ENCODE data around the gene PRSS22. TPM values are rescaled to one million over a fixed set of nuclear protein-coding genes. Genes with fewer than 3 reads are reported as not detected.

Gene PRSS22
- total RNA-seq, 1 experiment from 2014 or later: 3.9 TPM

DNA sequence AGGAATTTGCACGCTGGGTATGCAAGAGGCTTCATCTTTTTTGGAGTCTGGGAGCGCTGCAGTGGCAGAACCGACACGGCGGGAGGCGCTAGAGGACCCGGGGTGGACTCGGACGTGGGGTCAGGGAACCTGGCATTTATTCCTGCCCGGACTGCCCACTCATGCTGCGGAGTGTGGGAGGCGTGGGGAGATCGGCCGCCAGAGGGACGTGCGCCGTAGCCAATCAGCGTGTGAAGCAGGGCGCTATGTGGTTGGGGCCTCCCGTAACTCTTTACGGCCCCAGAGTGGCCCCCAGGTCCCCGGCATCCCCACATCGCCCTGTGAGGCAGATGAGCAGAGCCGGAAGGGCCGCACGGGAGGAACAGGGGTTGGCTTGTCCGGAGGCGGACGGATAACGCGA, 36.3 kb upstream of the PRSS22 start:
- H3K27me3 Mint-ChIP-seq (ENCODE audit: low read depth): no peaks in the 10 kb centered on the region
- no peaks in the 10 kb centered on the region for H3K36me3 Mint-ChIP-seq
- no peak overlapping the region for H3K27ac Mint-ChIP-seq
- ATAC-seq (no peak; the same call in 1 of the 2 replicates), DNase-seq (ENCODE audit: low spot score) (peak; percentile 34)
- no peaks in the 10 kb centered on the region for H3K9me3 Mint-ChIP-seq
- H3K4me3 Mint-ChIP-seq: no peak overlapping the region
- ChIA-PET CTCF (interaction anchor here (1.6 kb wide), 1 partner anchor 56 kb away, joined by 4 read pairs; no protein-coding TSS in a partner anchor), POLR2A (no interaction called here)
- TF ChIP-seq SMAD4 (CRISPR knock-in tag; IDR thresholded peaks at IDR 0.05) (no peak), GRHL2 (CRISPR knock-in tag; IDR thresholded peaks at IDR 0.05; ENCODE audit: insufficient replicate concordance, severe bottlenecking) (no peak), FOXK1 (CRISPR knock-in tag; IDR thresholded peaks at IDR 0.05) (no peak), ZNF232 (CRISPR knock-in tag; IDR thresholded peaks at IDR 0.05) (no peak), ZBTB21 (CRISPR knock-in tag; IDR thresholded peaks at IDR 0.05; ENCODE audit: borderline replicate concordance) (no peak), GTF2I (CRISPR knock-in tag; conservative IDR thresholded peaks at IDR 0.05) (no peak), ZNF416 (CRISPR knock-in tag; IDR thresholded peaks at IDR 0.05) (no peak), JUN (CRISPR knock-in tag; IDR thresholded peaks at IDR 0.05) (no peak), TEAD4 (CRISPR knock-in tag; IDR thresholded peaks at IDR 0.05) (no peak), KAT7 (CRISPR knock-in tag; IDR thresholded peaks at IDR 0.05; ENCODE audit: borderline replicate concordance) (no peak), ZNF121 (CRISPR knock-in tag; IDR thresholded peaks at IDR 0.05) (no peak), ELF4 (CRISPR knock-in tag; IDR thresholded peaks at IDR 0.05; ENCODE audit: low read depth) (no peak), ZNF219 (CRISPR knock-in tag; IDR thresholded peaks at IDR 0.05; ENCODE audit: borderline replicate concordance) (no peak)
- TF ChIP-seq, protein P1, sequence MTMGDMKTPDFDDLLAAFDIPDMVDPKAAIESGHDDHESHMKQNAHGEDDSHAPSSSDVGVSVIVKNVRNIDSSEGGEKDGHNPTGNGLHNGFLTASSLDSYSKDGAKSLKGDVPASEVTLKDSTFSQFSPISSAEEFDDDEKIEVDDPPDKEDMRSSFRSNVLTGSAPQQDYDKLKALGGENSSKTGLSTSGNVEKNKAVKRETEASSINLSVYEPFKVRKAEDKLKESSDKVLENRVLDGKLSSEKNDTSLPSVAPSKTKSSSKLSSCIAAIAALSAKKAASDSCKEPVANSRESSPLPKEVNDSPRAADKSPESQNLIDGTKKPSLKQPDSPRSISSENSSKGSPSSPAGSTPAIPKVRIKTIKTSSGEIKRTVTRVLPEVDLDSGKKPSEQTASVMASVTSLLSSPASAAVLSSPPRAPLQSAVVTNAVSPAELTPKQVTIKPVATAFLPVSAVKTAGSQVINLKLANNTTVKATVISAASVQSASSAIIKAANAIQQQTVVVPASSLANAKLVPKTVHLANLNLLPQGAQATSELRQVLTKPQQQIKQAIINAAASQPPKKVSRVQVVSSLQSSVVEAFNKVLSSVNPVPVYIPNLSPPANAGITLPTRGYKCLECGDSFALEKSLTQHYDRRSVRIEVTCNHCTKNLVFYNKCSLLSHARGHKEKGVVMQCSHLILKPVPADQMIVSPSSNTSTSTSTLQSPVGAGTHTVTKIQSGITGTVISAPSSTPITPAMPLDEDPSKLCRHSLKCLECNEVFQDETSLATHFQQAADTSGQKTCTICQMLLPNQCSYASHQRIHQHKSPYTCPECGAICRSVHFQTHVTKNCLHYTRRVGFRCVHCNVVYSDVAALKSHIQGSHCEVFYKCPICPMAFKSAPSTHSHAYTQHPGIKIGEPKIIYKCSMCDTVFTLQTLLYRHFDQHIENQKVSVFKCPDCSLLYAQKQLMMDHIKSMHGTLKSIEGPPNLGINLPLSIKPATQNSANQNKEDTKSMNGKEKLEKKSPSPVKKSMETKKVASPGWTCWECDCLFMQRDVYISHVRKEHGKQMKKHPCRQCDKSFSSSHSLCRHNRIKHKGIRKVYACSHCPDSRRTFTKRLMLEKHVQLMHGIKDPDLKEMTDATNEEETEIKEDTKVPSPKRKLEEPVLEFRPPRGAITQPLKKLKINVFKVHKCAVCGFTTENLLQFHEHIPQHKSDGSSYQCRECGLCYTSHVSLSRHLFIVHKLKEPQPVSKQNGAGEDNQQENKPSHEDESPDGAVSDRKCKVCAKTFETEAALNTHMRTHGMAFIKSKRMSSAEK (CRISPR knock-in tag; IDR thresholded peaks at IDR 0.05; ENCODE audit: borderline replicate concordance): no peak
- TF ChIP-seq, protein P2, sequence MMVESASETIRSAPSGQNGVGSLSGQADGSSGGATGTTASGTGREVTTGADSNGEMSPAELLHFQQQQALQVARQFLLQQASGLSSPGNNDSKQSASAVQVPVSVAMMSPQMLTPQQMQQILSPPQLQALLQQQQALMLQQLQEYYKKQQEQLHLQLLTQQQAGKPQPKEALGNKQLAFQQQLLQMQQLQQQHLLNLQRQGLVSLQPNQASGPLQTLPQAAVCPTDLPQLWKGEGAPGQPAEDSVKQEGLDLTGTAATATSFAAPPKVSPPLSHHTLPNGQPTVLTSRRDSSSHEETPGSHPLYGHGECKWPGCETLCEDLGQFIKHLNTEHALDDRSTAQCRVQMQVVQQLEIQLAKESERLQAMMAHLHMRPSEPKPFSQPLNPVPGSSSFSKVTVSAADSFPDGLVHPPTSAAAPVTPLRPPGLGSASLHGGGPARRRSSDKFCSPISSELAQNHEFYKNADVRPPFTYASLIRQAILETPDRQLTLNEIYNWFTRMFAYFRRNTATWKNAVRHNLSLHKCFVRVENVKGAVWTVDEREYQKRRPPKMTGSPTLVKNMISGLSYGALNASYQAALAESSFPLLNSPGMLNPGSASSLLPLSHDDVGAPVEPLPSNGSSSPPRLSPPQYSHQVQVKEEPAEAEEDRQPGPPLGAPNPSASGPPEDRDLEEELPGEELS (CRISPR knock-in tag; IDR thresholded peaks at IDR 0.05): no peak
- TF ChIP-seq, protein P3, sequence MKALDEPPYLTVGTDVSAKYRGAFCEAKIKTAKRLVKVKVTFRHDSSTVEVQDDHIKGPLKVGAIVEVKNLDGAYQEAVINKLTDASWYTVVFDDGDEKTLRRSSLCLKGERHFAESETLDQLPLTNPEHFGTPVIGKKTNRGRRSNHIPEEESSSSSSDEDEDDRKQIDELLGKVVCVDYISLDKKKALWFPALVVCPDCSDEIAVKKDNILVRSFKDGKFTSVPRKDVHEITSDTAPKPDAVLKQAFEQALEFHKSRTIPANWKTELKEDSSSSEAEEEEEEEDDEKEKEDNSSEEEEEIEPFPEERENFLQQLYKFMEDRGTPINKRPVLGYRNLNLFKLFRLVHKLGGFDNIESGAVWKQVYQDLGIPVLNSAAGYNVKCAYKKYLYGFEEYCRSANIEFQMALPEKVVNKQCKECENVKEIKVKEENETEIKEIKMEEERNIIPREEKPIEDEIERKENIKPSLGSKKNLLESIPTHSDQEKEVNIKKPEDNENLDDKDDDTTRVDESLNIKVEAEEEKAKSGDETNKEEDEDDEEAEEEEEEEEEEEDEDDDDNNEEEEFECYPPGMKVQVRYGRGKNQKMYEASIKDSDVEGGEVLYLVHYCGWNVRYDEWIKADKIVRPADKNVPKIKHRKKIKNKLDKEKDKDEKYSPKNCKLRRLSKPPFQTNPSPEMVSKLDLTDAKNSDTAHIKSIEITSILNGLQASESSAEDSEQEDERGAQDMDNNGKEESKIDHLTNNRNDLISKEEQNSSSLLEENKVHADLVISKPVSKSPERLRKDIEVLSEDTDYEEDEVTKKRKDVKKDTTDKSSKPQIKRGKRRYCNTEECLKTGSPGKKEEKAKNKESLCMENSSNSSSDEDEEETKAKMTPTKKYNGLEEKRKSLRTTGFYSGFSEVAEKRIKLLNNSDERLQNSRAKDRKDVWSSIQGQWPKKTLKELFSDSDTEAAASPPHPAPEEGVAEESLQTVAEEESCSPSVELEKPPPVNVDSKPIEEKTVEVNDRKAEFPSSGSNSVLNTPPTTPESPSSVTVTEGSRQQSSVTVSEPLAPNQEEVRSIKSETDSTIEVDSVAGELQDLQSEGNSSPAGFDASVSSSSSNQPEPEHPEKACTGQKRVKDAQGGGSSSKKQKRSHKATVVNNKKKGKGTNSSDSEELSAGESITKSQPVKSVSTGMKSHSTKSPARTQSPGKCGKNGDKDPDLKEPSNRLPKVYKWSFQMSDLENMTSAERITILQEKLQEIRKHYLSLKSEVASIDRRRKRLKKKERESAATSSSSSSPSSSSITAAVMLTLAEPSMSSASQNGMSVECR (CRISPR knock-in tag; IDR thresholded peaks at IDR 0.05; ENCODE audit: borderline replicate concordance): no peak
- TF ChIP-seq, protein P4, sequence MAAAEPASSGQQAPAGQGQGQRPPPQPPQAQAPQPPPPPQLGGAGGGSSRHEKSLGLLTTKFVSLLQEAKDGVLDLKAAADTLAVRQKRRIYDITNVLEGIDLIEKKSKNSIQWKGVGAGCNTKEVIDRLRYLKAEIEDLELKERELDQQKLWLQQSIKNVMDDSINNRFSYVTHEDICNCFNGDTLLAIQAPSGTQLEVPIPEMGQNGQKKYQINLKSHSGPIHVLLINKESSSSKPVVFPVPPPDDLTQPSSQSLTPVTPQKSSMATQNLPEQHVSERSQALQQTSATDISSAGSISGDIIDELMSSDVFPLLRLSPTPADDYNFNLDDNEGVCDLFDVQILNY (CRISPR knock-in tag; IDR thresholded peaks at IDR 0.05): no peak
- TF ChIP-seq, protein P5, sequence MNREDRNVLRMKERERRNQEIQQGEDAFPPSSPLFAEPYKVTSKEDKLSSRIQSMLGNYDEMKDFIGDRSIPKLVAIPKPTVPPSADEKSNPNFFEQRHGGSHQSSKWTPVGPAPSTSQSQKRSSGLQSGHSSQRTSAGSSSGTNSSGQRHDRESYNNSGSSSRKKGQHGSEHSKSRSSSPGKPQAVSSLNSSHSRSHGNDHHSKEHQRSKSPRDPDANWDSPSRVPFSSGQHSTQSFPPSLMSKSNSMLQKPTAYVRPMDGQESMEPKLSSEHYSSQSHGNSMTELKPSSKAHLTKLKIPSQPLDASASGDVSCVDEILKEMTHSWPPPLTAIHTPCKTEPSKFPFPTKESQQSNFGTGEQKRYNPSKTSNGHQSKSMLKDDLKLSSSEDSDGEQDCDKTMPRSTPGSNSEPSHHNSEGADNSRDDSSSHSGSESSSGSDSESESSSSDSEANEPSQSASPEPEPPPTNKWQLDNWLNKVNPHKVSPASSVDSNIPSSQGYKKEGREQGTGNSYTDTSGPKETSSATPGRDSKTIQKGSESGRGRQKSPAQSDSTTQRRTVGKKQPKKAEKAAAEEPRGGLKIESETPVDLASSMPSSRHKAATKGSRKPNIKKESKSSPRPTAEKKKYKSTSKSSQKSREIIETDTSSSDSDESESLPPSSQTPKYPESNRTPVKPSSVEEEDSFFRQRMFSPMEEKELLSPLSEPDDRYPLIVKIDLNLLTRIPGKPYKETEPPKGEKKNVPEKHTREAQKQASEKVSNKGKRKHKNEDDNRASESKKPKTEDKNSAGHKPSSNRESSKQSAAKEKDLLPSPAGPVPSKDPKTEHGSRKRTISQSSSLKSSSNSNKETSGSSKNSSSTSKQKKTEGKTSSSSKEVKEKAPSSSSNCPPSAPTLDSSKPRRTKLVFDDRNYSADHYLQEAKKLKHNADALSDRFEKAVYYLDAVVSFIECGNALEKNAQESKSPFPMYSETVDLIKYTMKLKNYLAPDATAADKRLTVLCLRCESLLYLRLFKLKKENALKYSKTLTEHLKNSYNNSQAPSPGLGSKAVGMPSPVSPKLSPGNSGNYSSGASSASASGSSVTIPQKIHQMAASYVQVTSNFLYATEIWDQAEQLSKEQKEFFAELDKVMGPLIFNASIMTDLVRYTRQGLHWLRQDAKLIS (CRISPR knock-in tag; IDR thresholded peaks at IDR 0.05; ENCODE audit: borderline replicate concordance): no peak
- TF ChIP-seq, protein P6, sequence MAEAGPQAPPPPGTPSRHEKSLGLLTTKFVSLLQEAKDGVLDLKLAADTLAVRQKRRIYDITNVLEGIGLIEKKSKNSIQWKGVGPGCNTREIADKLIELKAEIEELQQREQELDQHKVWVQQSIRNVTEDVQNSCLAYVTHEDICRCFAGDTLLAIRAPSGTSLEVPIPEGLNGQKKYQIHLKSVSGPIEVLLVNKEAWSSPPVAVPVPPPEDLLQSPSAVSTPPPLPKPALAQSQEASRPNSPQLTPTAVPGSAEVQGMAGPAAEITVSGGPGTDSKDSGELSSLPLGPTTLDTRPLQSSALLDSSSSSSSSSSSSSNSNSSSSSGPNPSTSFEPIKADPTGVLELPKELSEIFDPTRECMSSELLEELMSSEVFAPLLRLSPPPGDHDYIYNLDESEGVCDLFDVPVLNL (CRISPR knock-in tag; IDR thresholded peaks at IDR 0.05; ENCODE audit: borderline replicate concordance, low read depth): no peak
- H3K4me1 Mint-ChIP-seq: peaks cover 8% of the 10 kb centered on the region

All from WTC11 (cell line).